ENCODE data around the gene GHRHR. TPM values are rescaled to one million over a fixed set of nuclear protein-coding genes. Genes with fewer than 3 reads are reported as not detected.
A peak's percentile ranks its signal among the peaks of the same experiment; 100 is the strongest.

The GHRHR gene
- total RNA-seq, 2 donors from 2014 or later: not detected

DNA sequence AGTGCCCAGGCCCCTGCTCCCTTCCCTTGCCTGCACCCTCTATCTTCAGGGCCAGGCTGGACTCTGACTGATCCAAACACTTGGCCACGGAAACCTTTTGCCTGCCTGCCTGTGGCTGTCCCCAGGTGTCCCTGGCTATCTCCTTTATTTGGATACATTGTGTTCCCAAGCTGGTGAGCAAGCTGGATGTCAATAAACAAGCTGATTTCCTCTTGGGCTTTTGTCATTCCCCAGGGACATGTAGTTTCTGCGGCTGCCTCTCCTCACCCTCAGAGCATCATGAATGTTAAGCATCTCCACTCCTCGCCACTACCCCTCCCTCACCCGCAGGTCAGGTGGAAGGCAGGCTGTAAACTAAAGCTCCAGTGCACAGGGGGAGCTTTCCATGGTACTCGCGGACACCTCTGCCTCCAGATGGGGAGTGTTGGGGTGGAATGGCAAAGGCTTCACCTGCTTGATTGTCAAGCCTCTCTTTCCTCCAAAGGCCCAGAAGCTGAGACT, 6.9 kb downstream of the GHRHR start:
- peak; percentile 53 for DNase-seq (ENCODE audit: low spot score)
- TF ChIP-seq, protein P1, sequence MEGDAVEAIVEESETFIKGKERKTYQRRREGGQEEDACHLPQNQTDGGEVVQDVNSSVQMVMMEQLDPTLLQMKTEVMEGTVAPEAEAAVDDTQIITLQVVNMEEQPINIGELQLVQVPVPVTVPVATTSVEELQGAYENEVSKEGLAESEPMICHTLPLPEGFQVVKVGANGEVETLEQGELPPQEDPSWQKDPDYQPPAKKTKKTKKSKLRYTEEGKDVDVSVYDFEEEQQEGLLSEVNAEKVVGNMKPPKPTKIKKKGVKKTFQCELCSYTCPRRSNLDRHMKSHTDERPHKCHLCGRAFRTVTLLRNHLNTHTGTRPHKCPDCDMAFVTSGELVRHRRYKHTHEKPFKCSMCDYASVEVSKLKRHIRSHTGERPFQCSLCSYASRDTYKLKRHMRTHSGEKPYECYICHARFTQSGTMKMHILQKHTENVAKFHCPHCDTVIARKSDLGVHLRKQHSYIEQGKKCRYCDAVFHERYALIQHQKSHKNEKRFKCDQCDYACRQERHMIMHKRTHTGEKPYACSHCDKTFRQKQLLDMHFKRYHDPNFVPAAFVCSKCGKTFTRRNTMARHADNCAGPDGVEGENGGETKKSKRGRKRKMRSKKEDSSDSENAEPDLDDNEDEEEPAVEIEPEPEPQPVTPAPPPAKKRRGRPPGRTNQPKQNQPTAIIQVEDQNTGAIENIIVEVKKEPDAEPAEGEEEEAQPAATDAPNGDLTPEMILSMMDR (IDR thresholded peaks at IDR 0.05): no peak
- Histone ChIP-seq H3K27me3 (no peaks in the 10 kb centered on the region), H3K9me3 (no peaks in the 10 kb centered on the region), H3K27ac (no peak overlapping the region), H3K4me3 (no peak overlapping the region), H3K4me1 (peaks cover 0 to 9% of the 10 kb centered on the region in 2 donors), H3K36me3 (no peaks in the 10 kb centered on the region)

DNA sequence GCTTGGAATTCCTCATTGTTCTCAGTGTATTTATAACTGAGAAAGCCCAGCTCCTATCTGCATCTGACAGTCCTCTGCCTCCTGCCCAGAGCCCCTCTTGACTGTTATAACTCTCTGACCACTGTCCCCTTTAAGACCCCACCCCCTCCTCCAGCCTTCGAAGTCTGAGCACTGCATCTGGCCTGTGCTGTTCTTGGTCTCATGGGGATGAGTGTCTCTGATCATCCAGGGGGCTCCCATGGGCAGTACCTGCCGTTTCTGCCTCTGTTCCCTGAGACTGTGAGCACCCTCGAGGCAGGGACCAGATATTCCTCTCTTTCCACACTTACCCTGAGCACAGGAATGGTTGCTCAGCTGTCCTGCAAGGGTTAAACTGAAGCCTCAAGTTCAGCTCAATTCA, 7.7 kb downstream of the GHRHR start:
- TF ChIP-seq, protein P1 (IDR thresholded peaks at IDR 0.05): no peak
- Histone ChIP-seq H3K27me3 (no peaks in the 10 kb centered on the region), H3K27ac (no peak overlapping the region), H3K4me3 (no peak overlapping the region), H3K4me1 (peaks cover 0 to 9% of the 10 kb centered on the region in 2 donors), H3K36me3 (no peaks in the 10 kb centered on the region), H3K9me3 (no peaks in the 10 kb centered on the region)
- no peak for DNase-seq (ENCODE audit: low spot score)

DNA sequence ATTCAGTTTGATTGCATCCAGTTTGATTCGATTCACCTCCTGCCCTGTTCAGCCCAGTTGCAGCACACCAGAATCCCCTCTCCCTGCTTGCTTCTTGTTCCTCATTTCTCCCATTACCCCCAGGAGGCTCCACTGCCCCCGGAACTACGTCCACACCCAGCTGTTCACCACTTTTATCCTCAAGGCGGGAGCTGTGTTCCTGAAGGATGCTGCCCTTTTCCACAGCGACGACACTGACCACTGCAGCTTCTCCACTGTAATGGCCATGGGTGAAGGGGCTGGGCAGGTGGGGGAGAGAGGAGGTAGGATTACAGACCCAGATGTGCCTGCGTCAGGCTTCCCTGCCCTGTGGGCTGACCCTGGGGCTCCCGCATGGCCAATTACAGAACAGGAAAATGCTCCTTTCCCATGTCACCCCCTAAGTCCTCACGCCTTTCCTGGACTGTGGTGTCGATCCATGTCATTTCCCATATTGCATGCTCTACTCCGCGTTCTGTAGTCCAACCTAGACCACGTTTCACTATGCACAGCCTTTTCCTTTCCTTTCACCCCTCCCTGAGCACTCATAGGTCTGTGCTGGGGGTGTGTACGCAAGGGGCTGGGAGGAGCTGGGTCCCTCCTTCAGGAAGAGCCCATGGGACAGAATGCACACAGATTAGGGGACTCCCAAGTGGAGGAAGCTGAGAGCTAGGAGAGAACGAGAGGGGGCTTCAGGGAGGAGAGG, 8.2 kb downstream of the GHRHR start:
- Histone ChIP-seq H3K36me3 (no peaks in the 10 kb centered on the region), H3K27me3 (no peaks in the 10 kb centered on the region), H3K4me1 (peaks cover 0 to 9% of the 10 kb centered on the region in 2 donors), H3K27ac (no peak overlapping the region), H3K4me3 (no peak overlapping the region), H3K9me3 (no peaks in the 10 kb centered on the region)
- peak; percentile 49 for DNase-seq (ENCODE audit: low spot score)
- TF ChIP-seq, protein P1 (IDR thresholded peaks at IDR 0.05): no peak

DNA sequence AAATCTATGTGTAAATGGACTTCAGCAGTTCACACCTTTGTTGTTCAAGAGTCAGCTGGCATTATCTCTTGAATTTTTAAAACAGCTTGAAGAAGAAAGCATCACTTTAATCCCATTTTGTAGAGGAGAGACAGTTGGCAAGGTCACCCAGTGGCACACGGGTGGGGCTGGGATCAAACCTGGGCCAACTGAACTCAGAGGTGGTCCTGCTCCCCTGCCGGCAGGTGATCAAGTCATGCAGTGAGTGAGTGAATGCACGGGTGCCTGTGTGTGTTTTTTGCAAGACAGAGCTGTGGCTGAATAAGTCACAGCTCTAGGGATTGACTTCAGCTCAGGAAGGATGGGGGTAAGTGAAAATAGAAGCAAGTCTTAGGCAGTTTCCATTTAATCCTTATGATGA, 9.5 kb downstream of the GHRHR start:
- H3K27ac ChIP-seq: no peak overlapping the region
- H3K4me1 ChIP-seq: peaks cover 0 to 9% of the 10 kb centered on the region in 2 donors
- H3K4me3 ChIP-seq: no peak overlapping the region
- TF ChIP-seq, protein P1 (IDR thresholded peaks at IDR 0.05): no peak
- no peaks in the 10 kb centered on the region for H3K36me3 ChIP-seq
- no peaks in the 10 kb centered on the region for H3K27me3 ChIP-seq
- DNase-seq (ENCODE audit: low spot score): peak; percentile 16
- no peaks in the 10 kb centered on the region for H3K9me3 ChIP-seq

DNA sequence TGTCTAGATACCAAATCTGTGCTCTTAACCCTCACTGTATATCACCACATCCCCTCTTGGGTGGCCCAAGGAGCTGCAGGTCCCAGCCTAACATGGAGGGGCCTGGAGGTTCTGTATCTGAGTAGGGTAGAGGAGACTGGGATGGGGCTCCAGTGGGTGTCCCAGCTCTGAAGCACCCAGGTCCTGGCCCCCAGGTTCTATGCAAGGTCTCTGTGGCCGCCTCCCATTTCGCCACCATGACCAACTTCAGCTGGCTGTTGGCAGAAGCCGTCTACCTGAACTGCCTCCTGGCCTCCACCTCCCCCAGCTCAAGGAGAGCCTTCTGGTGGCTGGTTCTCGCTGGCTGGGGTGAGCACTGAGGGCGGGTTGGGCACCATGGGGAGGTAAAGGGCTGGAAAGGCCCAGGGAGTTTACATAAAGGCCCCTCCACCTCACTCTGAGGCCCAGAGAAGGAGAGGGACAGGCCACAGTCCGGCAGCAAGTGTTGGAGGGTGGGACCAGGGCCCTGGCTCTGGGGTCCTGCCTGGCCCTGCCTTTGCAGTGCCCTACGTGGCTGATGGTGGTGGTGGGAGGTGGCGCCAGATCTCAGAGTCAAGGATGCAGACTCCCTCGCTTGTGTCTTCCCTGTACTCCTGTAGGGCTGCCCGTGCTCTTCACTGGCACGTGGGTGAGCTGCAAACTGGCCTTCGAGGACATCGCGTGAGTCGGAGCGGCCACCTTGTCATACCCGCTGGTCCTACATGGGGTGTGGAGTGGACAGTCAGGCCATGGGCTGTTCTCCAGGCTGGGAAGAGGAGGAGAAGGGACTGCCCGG, 10.2 kb downstream of the GHRHR start:
- TF ChIP-seq, protein P1 (IDR thresholded peaks at IDR 0.05): no peak
- Histone ChIP-seq H3K4me3 (no peak overlapping the region), H3K27me3 (no peaks in the 10 kb centered on the region), H3K27ac (no peak overlapping the region), H3K9me3 (no peaks in the 10 kb centered on the region), H3K4me1 (peaks cover 0 to 9% of the 10 kb centered on the region in 2 donors), H3K36me3 (no peaks in the 10 kb centered on the region)
- DNase-seq (ENCODE audit: low spot score): peak; percentile 55
